ENCODE results near the gene EIF4A2.

DNA sequence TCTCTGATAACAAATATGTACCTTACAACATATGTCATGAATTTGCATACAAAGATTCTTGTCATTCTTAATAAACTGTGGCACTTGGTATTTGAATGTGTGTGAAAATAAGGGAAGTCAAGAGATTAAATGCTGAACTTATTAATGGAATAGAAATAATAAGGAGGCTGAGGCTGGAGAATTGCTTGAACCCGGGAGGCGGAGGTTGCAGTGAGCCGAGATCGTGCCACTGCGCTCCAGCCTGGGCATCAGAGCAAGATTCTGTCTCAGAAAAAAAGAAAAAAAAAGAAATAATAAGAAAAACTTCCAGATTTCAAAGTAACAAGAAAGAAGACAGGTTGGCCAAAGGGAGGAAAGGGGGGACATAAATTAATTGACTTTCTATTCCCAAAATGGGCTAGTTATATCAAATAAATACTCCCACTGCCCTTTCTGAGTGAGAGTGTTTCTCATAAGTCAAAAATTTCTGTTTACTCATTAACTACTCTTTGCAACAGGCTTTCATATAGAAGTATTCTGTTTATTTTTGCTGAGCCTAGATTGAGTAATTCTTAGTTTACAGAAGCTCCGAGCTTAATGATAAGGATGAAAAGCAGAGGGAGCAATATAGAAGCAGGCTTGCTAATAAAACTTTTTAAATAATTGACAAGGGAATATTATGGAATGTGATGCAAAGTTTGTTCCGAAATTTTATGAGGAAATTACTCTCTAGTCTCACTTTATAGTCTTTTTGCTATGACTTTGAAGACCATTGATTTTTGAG, 40.6 kb upstream of the EIF4A2 start:
- no peak for TF ChIP-seq JUND (CRISPR knock-in tag; IDR thresholded peaks at IDR 0.05)
- TF ChIP-seq ZBTB38 (CRISPR knock-in tag; IDR thresholded peaks at IDR 0.05), result no peak
- no peak for TF ChIP-seq ZNF232 (CRISPR knock-in tag; IDR thresholded peaks at IDR 0.05; ENCODE audit: borderline replicate concordance)
- TF ChIP-seq ZNF75D (CRISPR knock-in tag; IDR thresholded peaks at IDR 0.05; ENCODE audit: borderline replicate concordance), result no peak
- TF ChIP-seq ZNF124 (CRISPR knock-in tag; IDR thresholded peaks at IDR 0.05), result no peak
- no peak for TF ChIP-seq NFE2L1 (CRISPR knock-in tag; IDR thresholded peaks at IDR 0.05; ENCODE audit: borderline replicate concordance)
- TF ChIP-seq, protein P1, sequence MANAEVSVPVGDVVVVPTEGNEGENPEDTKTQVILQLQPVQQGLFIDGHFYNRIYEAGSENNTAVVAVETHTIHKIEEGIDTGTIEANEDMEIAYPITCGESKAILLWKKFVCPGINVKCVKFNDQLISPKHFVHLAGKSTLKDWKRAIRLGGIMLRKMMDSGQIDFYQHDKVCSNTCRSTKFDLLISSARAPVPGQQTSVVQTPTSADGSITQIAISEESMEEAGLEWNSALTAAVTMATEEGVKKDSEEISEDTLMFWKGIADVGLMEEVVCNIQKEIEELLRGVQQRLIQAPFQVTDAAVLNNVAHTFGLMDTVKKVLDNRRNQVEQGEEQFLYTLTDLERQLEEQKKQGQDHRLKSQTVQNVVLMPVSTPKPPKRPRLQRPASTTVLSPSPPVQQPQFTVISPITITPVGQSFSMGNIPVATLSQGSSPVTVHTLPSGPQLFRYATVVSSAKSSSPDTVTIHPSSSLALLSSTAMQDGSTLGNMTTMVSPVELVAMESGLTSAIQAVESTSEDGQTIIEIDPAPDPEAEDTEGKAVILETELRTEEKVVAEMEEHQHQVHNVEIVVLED (CRISPR knock-in tag; IDR thresholded peaks at IDR 0.05; ENCODE audit: borderline replicate concordance), result no peak
- TF ChIP-seq CTCF (CRISPR knock-in tag; IDR thresholded peaks at IDR 0.05), result no peak
- TF ChIP-seq RBM39 (IDR thresholded peaks at IDR 0.05; ENCODE audit: low read depth, low read length, poor library complexity, severe bottlenecking), result no peak
